Stimulated activated CD4-positive, alpha-beta T cell treated with anti-CD3 and anti-CD28 coated beads, TNF-alpha, amount 100 ng/mL, for 24 hours (primary cell): ENCODE results near the gene KRTAP5-5.
"Not testable (repeated sequence)": the region's sequence is repeated elsewhere in the genome, so short reads cannot be mapped to it uniquely, and the experiment has no call there.

Experiments
- DNase-seq, 3 experiments: peaks; one replicate each; pipeline ENCODE4 v3.0.0-alpha.2; 2020; ENCODE audit warnings: low read depth in 3 of 3

KRTAP5-5 gene

GRCh38 chr11:1642288-1643145 is 12.9 kb downstream of the KRTAP5-5 start:
- no peak for DNase-seq

GRCh38 chr11:1643146-1643690 is 13.6 kb downstream of the KRTAP5-5 start:
- no peak for DNase-seq

- no peak for DNase-seq
These were observed 15.2 kb downstream of the KRTAP5-5 start for GRCh38 chr11:1644601-1645356.

GRCh38 chr11:1645357-1645821 is 15.8 kb downstream of the KRTAP5-5 start:
- DNase-seq = no peak

- DNase-seq = not testable (repeated sequence)
These were observed 17.0 kb downstream of the KRTAP5-5 start for GRCh38 chr11:1646540-1646939.

GRCh38 chr11:1647901-1648652 is 18.5 kb downstream of the KRTAP5-5 start:
- no peak for DNase-seq

- no peak for DNase-seq
These were observed 19.3 kb downstream of the KRTAP5-5 start for GRCh38 chr11:1648653-1649420.

GRCh38 chr11:1650034-1650917 is 20.7 kb downstream of the KRTAP5-5 start:
- DNase-seq = no peak

- DNase-seq = no peak
These were observed 21.3 kb downstream of the KRTAP5-5 start for GRCh38 chr11:1650918-1651262.

- no peak for DNase-seq
These were observed 21.9 kb downstream of the KRTAP5-5 start for GRCh38 chr11:1651411-1651980.

- no peak for DNase-seq
These were observed 22.5 kb downstream of the KRTAP5-5 start for GRCh38 chr11:1652026-1652425.

GRCh38 chr11:1652442-1652770 is 22.8 kb downstream of the KRTAP5-5 start:
- DNase-seq = no peak

GRCh38 chr11:1652771-1653540 is 23.4 kb downstream of the KRTAP5-5 start:
- DNase-seq = peak; percentile 61 to 74 (median 65)

GRCh38 chr11:1653541-1654387 is 24.2 kb downstream of the KRTAP5-5 start:
- no peak for DNase-seq

GRCh38 chr11:1654388-1655167 is 25.0 kb downstream of the KRTAP5-5 start:
- no peak for DNase-seq

- no peak for DNase-seq
These were observed 25.8 kb downstream of the KRTAP5-5 start for GRCh38 chr11:1655168-1656060.
